K562 (cell line): ENCODE results near the gene RABL6.
A peak's percentile ranks its signal among the peaks of the same experiment; 100 is the strongest.

Source experiments
- CCAR2 ChIP-seq: fragments of 200-400 bp; formaldehyde crosslinking; IDR thresholded peaks from 2 replicates; pipeline ENCODE4 v1.6.1; 2017; ENCODE audit warnings: mild to moderate bottlenecking, low read depth, low read length
- HDGF ChIP-seq: fragments of 450-650 bp; IDR thresholded peaks from 2 replicates; pipeline ENCODE4 v1.6.1; 2016
- JUN ChIP-seq, 2 experiments: sonication (generic) in 1 of 2; formaldehyde crosslinking in 1 of 2; IDR thresholded peaks; 2 replicates each; pipeline versions ENCODE4 v1.6.1 to v1.8.0; 2012 to 2022; ENCODE audit warnings: borderline replicate concordance in 2 of 2, mild to moderate bottlenecking in 2 of 2, improper control_type of control experiment in 1 of 2, low read depth in 1 of 2, low read length in 1 of 2, missing genetic modification reagents in 1 of 2
- MEF2A ChIP-seq: IDR thresholded peaks from 2 replicates; pipeline ENCODE4 v1.6.1; 2011; ENCODE audit warnings: low read depth, mild to moderate bottlenecking, low read length, moderate library complexity; ENCODE audit not compliant: control insufficient read depth
- POU5F1 ChIP-seq: fragments of 150-350 bp; IDR thresholded peaks from 2 replicates; pipeline ENCODE4 v1.6.1; 2014; ENCODE audit warnings: borderline replicate concordance, low read length, low read depth, mild to moderate bottlenecking; ENCODE audit not compliant: partially characterized antibody
- RAD21 ChIP-seq, 2 experiments: fragments of 250-450 bp in 1 of 2; fragments of 450-650 bp in 1 of 2; sonication (Bioruptor Pico) in 1 of 2; formaldehyde crosslinking in 1 of 2; IDR thresholded peaks in 1 of 2; conservative IDR thresholded peaks in 1 of 2; 2 replicates each; pipeline versions ENCODE4 v1.4.0 to v1.8.0; 2020 to 2022; ENCODE audit warnings: mild to moderate bottlenecking in 2 of 2, moderate library complexity in 1 of 2
- RAD51 ChIP-seq: fragments of 450-650 bp; IDR thresholded peaks from 2 replicates; pipeline ENCODE4 v1.7.1; 2016; ENCODE audit warnings: low read depth, mild to moderate bottlenecking, borderline replicate concordance
- RFX5 ChIP-seq: IDR thresholded peaks from 2 replicates; pipeline ENCODE4 v1.6.1; 2011; ENCODE audit warnings: low read depth, mild to moderate bottlenecking, improper control_type of control experiment, low read length
- SP1 ChIP-seq: sonication (generic); formaldehyde crosslinking; IDR thresholded peaks from 2 replicates; pipeline ENCODE4 v1.8.1; 2022; ENCODE audit warnings: mild to moderate bottlenecking, missing genetic modification reagents
- ZNF121 ChIP-seq: sonication (generic); formaldehyde crosslinking; conservative IDR thresholded peaks from 2 replicates; pipeline ENCODE4 v1.8.0; 2022; ENCODE audit warnings: missing genetic modification reagents
- TF ChIP-seq, protein P1 (sequence below), 3 experiments: IDR thresholded peaks in 2 of 3; conservative IDR thresholded peaks in 1 of 3; 2 replicates each; pipeline ENCODE4 v1.5.1; 2011 to 2012; ENCODE audit warnings: low read length in 3 of 3, mild to moderate bottlenecking in 3 of 3, control low read depth in 2 of 3, improper control_type of control experiment in 1 of 3, inconsistent platforms in 1 of 3, low read depth in 1 of 3, mixed read lengths in 1 of 3, moderate library complexity in 1 of 3; ENCODE audit not compliant: insufficient read depth in 2 of 3
- TF ChIP-seq, protein P2 (sequence below): fragments of 250-450 bp; sonication (Bioruptor Pico); IDR thresholded peaks from 2 replicates; pipeline ENCODE4 v1.5.0; 2020; ENCODE audit warnings: mild to moderate bottlenecking
- TF ChIP-seq, protein P3 (sequence below), 2 experiments: fragments of 450-650 bp in 1 of 2; sonication (generic) in 1 of 2; formaldehyde crosslinking; conservative IDR thresholded peaks; 2 replicates each; pipeline versions ENCODE4 v1.4.0 to v1.8.1; 2020 to 2022; ENCODE audit warnings: mild to moderate bottlenecking in 1 of 2, missing genetic modification reagents in 1 of 2
- TF ChIP-seq, protein P4 (sequence below): sonication (generic); formaldehyde crosslinking; IDR thresholded peaks from 2 replicates; pipeline ENCODE4 v1.8.0; 2022; ENCODE audit warnings: mild to moderate bottlenecking, low read depth, missing genetic modification reagents

DNA sequence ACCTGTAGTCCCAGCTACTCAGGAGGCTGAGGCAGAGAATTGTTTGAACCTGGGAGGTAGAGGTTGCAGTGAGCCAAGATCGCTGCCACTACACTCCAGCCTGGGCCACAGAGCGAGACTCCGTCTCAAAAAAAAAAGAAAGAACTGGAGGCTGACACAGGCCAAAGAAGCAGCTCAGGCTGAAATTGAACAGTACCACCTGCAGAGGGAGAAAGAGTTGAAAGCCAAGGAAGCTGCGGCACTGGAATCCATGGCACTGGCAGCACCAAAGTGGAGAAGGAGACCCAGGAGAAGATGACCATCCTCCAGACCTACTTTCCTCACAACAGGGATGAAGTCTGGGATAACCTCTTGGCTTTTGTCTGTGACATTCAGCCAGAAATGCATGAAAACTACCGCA, 27.9 kb upstream of the RABL6 start:
- TF ChIP-seq HDGF (no peak), POU5F1 (no peak), JUN (IDR thresholded peaks at IDR 0.05; ENCODE audit: borderline replicate concordance, low read depth, low read length) (no peak), JUN (CRISPR knock-in tag; IDR thresholded peaks at IDR 0.05; ENCODE audit: borderline replicate concordance) (no peak), SP1 (no peak), RAD51 (no peak), CCAR2 (no peak), ZNF121 (no peak), RFX5 (no peak), MEF2A (no peak), RAD21 (CRISPR knock-in tag; conservative IDR thresholded peaks at IDR 0.05 in 1 of 2, IDR thresholded peaks at IDR 0.05 in 1 of 2) (no peak)
- TF ChIP-seq, protein P1, sequence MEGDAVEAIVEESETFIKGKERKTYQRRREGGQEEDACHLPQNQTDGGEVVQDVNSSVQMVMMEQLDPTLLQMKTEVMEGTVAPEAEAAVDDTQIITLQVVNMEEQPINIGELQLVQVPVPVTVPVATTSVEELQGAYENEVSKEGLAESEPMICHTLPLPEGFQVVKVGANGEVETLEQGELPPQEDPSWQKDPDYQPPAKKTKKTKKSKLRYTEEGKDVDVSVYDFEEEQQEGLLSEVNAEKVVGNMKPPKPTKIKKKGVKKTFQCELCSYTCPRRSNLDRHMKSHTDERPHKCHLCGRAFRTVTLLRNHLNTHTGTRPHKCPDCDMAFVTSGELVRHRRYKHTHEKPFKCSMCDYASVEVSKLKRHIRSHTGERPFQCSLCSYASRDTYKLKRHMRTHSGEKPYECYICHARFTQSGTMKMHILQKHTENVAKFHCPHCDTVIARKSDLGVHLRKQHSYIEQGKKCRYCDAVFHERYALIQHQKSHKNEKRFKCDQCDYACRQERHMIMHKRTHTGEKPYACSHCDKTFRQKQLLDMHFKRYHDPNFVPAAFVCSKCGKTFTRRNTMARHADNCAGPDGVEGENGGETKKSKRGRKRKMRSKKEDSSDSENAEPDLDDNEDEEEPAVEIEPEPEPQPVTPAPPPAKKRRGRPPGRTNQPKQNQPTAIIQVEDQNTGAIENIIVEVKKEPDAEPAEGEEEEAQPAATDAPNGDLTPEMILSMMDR (IDR thresholded peaks at IDR 0.05 in 2 of 3, conservative IDR thresholded peaks at IDR 0.05 in 1 of 3; ENCODE audit: insufficient read depth in 2 of 3, low read depth in 1 of 3, low read length in 3 of 3): peak in 2 of 3 experiments; percentile 22 to 30; a peak in 1 of 6 replicates
- TF ChIP-seq, protein P2, sequence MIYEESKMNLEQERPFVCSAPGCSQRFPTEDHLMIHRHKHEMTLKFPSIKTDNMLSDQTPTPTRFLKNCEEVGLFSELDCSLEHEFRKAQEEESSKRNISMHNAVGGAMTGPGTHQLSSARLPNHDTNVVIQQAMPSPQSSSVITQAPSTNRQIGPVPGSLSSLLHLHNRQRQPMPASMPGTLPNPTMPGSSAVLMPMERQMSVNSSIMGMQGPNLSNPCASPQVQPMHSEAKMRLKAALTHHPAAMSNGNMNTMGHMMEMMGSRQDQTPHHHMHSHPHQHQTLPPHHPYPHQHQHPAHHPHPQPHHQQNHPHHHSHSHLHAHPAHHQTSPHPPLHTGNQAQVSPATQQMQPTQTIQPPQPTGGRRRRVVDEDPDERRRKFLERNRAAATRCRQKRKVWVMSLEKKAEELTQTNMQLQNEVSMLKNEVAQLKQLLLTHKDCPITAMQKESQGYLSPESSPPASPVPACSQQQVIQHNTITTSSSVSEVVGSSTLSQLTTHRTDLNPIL: no peak
- TF ChIP-seq, protein P3, sequence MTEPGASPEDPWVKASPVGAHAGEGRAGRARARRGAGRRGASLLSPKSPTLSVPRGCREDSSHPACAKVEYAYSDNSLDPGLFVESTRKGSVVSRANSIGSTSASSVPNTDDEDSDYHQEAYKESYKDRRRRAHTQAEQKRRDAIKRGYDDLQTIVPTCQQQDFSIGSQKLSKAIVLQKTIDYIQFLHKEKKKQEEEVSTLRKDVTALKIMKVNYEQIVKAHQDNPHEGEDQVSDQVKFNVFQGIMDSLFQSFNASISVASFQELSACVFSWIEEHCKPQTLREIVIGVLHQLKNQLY (CRISPR knock-in tag; conservative IDR thresholded peaks at IDR 0.05): no peak
- TF ChIP-seq, protein P4, sequence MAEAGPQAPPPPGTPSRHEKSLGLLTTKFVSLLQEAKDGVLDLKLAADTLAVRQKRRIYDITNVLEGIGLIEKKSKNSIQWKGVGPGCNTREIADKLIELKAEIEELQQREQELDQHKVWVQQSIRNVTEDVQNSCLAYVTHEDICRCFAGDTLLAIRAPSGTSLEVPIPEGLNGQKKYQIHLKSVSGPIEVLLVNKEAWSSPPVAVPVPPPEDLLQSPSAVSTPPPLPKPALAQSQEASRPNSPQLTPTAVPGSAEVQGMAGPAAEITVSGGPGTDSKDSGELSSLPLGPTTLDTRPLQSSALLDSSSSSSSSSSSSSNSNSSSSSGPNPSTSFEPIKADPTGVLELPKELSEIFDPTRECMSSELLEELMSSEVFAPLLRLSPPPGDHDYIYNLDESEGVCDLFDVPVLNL (CRISPR knock-in tag): no peak
